ENCODE results near the gene SPHKAP.

SPHKAP gene

GRCh38 chr2:228015741-228016140 is 165.7 kb downstream of the SPHKAP start:
- TF ChIP-seq TAF1 (IDR thresholded peaks at IDR 0.05; ENCODE audit: borderline replicate concordance, insufficient read depth, low read length) (no peak), SIN3A (IDR thresholded peaks at IDR 0.05; ENCODE audit: borderline replicate concordance, insufficient read depth, low read length) (no peak), POLR2AphosphoS5 (IDR thresholded peaks at IDR 0.05; ENCODE audit: low read depth, low read length) (no peak), REST (IDR thresholded peaks at IDR 0.05; ENCODE audit: insufficient read depth in 1 of 2, low read depth in 2 of 2, low read length in 2 of 2) (no peak), FOXP2 (optimal IDR thresholded peaks at IDR 0.05; ENCODE audit: borderline replicate concordance, extremely low read depth, extremely low read length, insufficient read depth) (no peak)

- TF ChIP-seq FOXP2 (optimal IDR thresholded peaks at IDR 0.05; ENCODE audit: borderline replicate concordance, extremely low read depth, extremely low read length, insufficient read depth) (no peak), REST (IDR thresholded peaks at IDR 0.05; ENCODE audit: insufficient read depth in 1 of 2, low read depth in 2 of 2, low read length in 2 of 2) (no peak), SIN3A (IDR thresholded peaks at IDR 0.05; ENCODE audit: borderline replicate concordance, insufficient read depth, low read length) (no peak), TAF1 (IDR thresholded peaks at IDR 0.05; ENCODE audit: borderline replicate concordance, insufficient read depth, low read length) (no peak), POLR2AphosphoS5 (IDR thresholded peaks at IDR 0.05; ENCODE audit: low read depth, low read length) (no peak)
Measured at GRCh38 chr2:227996366-227996765, 185.1 kb downstream of the SPHKAP start.

GRCh38 chr2:227990937-227991336 is 190.6 kb downstream of the SPHKAP start:
- TF ChIP-seq TAF1 (IDR thresholded peaks at IDR 0.05; ENCODE audit: borderline replicate concordance, insufficient read depth, low read length) (no peak), SIN3A (IDR thresholded peaks at IDR 0.05; ENCODE audit: borderline replicate concordance, insufficient read depth, low read length) (no peak), POLR2AphosphoS5 (IDR thresholded peaks at IDR 0.05; ENCODE audit: low read depth, low read length) (no peak)

- TF ChIP-seq TAF1 (IDR thresholded peaks at IDR 0.05; ENCODE audit: borderline replicate concordance, insufficient read depth, low read length) (no peak), POLR2AphosphoS5 (IDR thresholded peaks at IDR 0.05; ENCODE audit: low read depth, low read length) (no peak), SIN3A (IDR thresholded peaks at IDR 0.05; ENCODE audit: borderline replicate concordance, insufficient read depth, low read length) (no peak), FOXP2 (optimal IDR thresholded peaks at IDR 0.05; ENCODE audit: borderline replicate concordance, extremely low read depth, extremely low read length, insufficient read depth) (no peak), REST (IDR thresholded peaks at IDR 0.05; ENCODE audit: insufficient read depth in 1 of 2, low read depth in 2 of 2, low read length in 2 of 2) (no peak)
Measured at GRCh38 chr2:227973241-227973640, 208.2 kb downstream of the SPHKAP start.

GRCh38 chr2:227971619-227972230 is 209.8 kb downstream of the SPHKAP start:
- TF ChIP-seq SIN3A (IDR thresholded peaks at IDR 0.05; ENCODE audit: borderline replicate concordance, insufficient read depth, low read length) (no peak), POLR2AphosphoS5 (IDR thresholded peaks at IDR 0.05; ENCODE audit: low read depth, low read length) (no peak), TAF1 (IDR thresholded peaks at IDR 0.05; ENCODE audit: borderline replicate concordance, insufficient read depth, low read length) (no peak), REST (IDR thresholded peaks at IDR 0.05; ENCODE audit: insufficient read depth in 1 of 2, low read depth in 2 of 2, low read length in 2 of 2) (no peak), FOXP2 (optimal IDR thresholded peaks at IDR 0.05; ENCODE audit: borderline replicate concordance, extremely low read depth, extremely low read length, insufficient read depth) (no peak)

Data from PFSK-1 (cell line).